HCT116 (cell line): ENCODE measurements around the gene CELF2. TPM values are rescaled to one million over a fixed set of nuclear protein-coding genes. Genes with fewer than 3 reads are reported as not detected.

Experiments
- ATAC-seq: fragments of 200-7000 bp; cut with Tn5 transposase; 2 replicates; pipeline ENCODE4 v1.9.1; 2020; ENCODE audit warnings: mild to moderate bottlenecking, moderate library complexity
- BruUV-seq: library from RNA; stranded (reverse); fragments of 400-500 nt; replicated peaks from 2 replicates; lab custom pipeline; 2021; lab: Mats Ljungman, UMichigan
- CTCF ChIA-PET: fragments of 300-600 bp; sonication (Branson Sonifier 250); formaldehyde crosslinking; loops from one replicate; lab custom pipeline; 2021; ENCODE audit warnings: antibody characterized with exemption; lab: Charles Lee
- POLR2A ChIA-PET: fragments of 300-600, 350-600 bp; sonication (Branson Sonifier 250); formaldehyde crosslinking; loops from one replicate; lab custom pipeline; 2021; ENCODE audit warnings: antibody characterized with exemption; lab: Charles Lee
- RAD21 ChIA-PET, 2 experiments: fragments of 300-600 bp; sonication (Branson Sonifier 250); formaldehyde crosslinking; loops; one replicate each; lab custom pipeline; 2023; ENCODE audit warnings: low total read pairs in 2 of 2; ENCODE audit not compliant: uncharacterized antibody in 2 of 2, unreplicated experiment in 2 of 2, low non-redundant PET in 1 of 2; lab: Charles Lee
- DNase-seq: peaks from one replicate; pipeline ENCODE4 v3.0.0-alpha.2; 2010; ENCODE audit warnings: low read depth, low spot score
- H2AFZ ChIP-seq: fragments of 200-600 bp; shearing (Covaris generic), sonication (generic); 2 replicates; pipeline ENCODE4 v1.6.1; 2017; ENCODE audit warnings: low read depth, mixed run types, mixed read lengths, antibody characterized with exemption, low read length; ENCODE audit not compliant: poor library complexity, severe bottlenecking
- H3K27ac ChIP-seq: 2 replicates; pipeline ENCODE4 v1.5.1; 2012; ENCODE audit warnings: low read depth, low read length
- H3K27me3 ChIP-seq: fragments of 200-600 bp; sonication (generic); 2 replicates; pipeline ENCODE4 v1.6.1; 2016; ENCODE audit warnings: mixed run types, low read length, mixed read lengths; ENCODE audit not compliant: insufficient read depth
- H3K36me3 ChIP-seq, 2 experiments: fragments of 200-500 bp in 1 of 2; fragments of 200-600 bp in 1 of 2; sonication (Bioruptor generic) in 1 of 2; sonication (generic) in 1 of 2; 2 replicates each; pipeline versions ENCODE4 v1.5.1 to v1.6.1; 2014 to 2016; ENCODE audit warnings: low read length in 2 of 2, inconsistent platforms in 1 of 2, mixed read lengths in 1 of 2, mixed run types in 1 of 2; ENCODE audit not compliant: insufficient read depth in 2 of 2, control insufficient read depth in 1 of 2
- H3K4me1 ChIP-seq, 2 experiments: fragments of 200-600 bp in 1 of 2; sonication (generic) in 1 of 2; 2 replicates each; pipeline versions ENCODE4 v1.5.1 to v1.6.1; 2012 to 2017; ENCODE audit warnings: low read length in 2 of 2, inconsistent platforms in 1 of 2, mild to moderate bottlenecking in 1 of 2, mixed read lengths in 1 of 2, mixed run types in 1 of 2, moderate library complexity in 1 of 2; ENCODE audit not compliant: insufficient read depth in 2 of 2, control insufficient read depth in 1 of 2
- H3K4me2 ChIP-seq: fragments of 200-600 bp; sonication (generic); 2 replicates; pipeline ENCODE4 v1.6.1; 2017; ENCODE audit warnings: mixed run types, low read length, mixed read lengths
- H3K4me3 ChIP-seq, 2 experiments: fragments of 200-600 bp in 1 of 2; sonication (generic) in 1 of 2; replicated peaks in 1 of 2; 2 replicates each; pipeline ENCODE4 v1.5.1; 2011 to 2016; ENCODE audit warnings: low read length in 2 of 2, control low read depth in 1 of 2, low read depth in 1 of 2, mild to moderate bottlenecking in 1 of 2, mixed read lengths in 1 of 2, mixed run types in 1 of 2
- H3K79me2 ChIP-seq: fragments of 200-600 bp; sonication (generic); 2 replicates; pipeline ENCODE4 v1.6.1; 2017; ENCODE audit warnings: mild to moderate bottlenecking, mixed run types, low read length, moderate library complexity, mixed read lengths; ENCODE audit not compliant: insufficient read depth
- H3K9ac ChIP-seq: fragments of 200-600 bp; sonication (generic); 2 replicates; pipeline ENCODE4 v1.6.1; 2016; ENCODE audit warnings: low read length, mixed read lengths
- H3K9me2 ChIP-seq: fragments of 200-600 bp; sonication (generic), shearing (Covaris generic); 2 replicates; pipeline ENCODE4 v1.6.1; 2017; ENCODE audit warnings: mixed run types, mild to moderate bottlenecking, moderate library complexity; ENCODE audit not compliant: insufficient read depth
- H3K9me3 ChIP-seq, 2 experiments: fragments of 200-500 bp in 1 of 2; fragments of 200-600 bp in 1 of 2; sonication (Bioruptor generic) in 1 of 2; sonication (generic) in 1 of 2; 2 replicates each; pipeline ENCODE4 v1.6.1; 2014 to 2017; ENCODE audit warnings: low read length in 2 of 2, mixed read lengths in 2 of 2, inconsistent platforms in 1 of 2, low read depth in 1 of 2, mild to moderate bottlenecking in 1 of 2, mixed run types in 1 of 2, moderate library complexity in 1 of 2; ENCODE audit not compliant: control insufficient read depth in 1 of 2, insufficient read depth in 1 of 2
- H4K20me1 ChIP-seq: fragments of 200-600 bp; sonication (generic), shearing (Covaris generic); 2 replicates; pipeline ENCODE4 v1.6.1; 2017; ENCODE audit warnings: mixed run types, mild to moderate bottlenecking, moderate library complexity; ENCODE audit not compliant: insufficient read depth
- ATF3 ChIP-seq: IDR thresholded peaks from 2 replicates; pipeline ENCODE4 v1.6.1; 2012
- CBX3 ChIP-seq: IDR thresholded peaks from 2 replicates; pipeline ENCODE4 v1.6.1; 2012; ENCODE audit warnings: low read depth
- CEBPB ChIP-seq: IDR thresholded peaks from 2 replicates; pipeline ENCODE4 v1.6.1; 2012; ENCODE audit warnings: low read depth
- CTCF ChIP-seq, 3 experiments: fragments of 200-600 bp in 1 of 3; sonication (generic) in 1 of 3; IDR thresholded peaks in 2 of 3; conservative IDR thresholded peaks in 1 of 3; 2 replicates each; pipeline ENCODE4 v1.5.1; 2012 to 2017; ENCODE audit warnings: low read depth in 2 of 3, low read length in 2 of 3, antibody characterized with exemption in 1 of 3, borderline replicate concordance in 1 of 3, control low read depth in 1 of 3, mild to moderate bottlenecking in 1 of 3, mixed read lengths in 1 of 3, mixed run types in 1 of 3, moderate library complexity in 1 of 3; ENCODE audit not compliant: insufficient read depth in 1 of 3
- ELF1 ChIP-seq: IDR thresholded peaks from 2 replicates; pipeline ENCODE4 v1.6.1; 2012; ENCODE audit warnings: low read depth, borderline replicate concordance
- JUND ChIP-seq: IDR thresholded peaks from 2 replicates; pipeline ENCODE4 v1.6.1; 2012
- POLR2A ChIP-seq: IDR thresholded peaks from 2 replicates; pipeline ENCODE4 v1.7.0; 2011; ENCODE audit warnings: borderline replicate concordance; ENCODE audit not compliant: insufficient read depth, insufficient read length; ENCODE audit errors: extremely low read depth
- POLR2AphosphoS5 ChIP-seq: IDR thresholded peaks from 2 replicates; pipeline ENCODE4 v1.6.1; 2011; ENCODE audit warnings: mild to moderate bottlenecking, low read depth, low read length, moderate library complexity
- REST ChIP-seq: IDR thresholded peaks from 2 replicates; pipeline ENCODE4 v1.6.1; 2012; ENCODE audit warnings: low read depth
- SIN3A ChIP-seq: IDR thresholded peaks from 2 replicates; pipeline ENCODE4 v1.6.1; 2012; ENCODE audit warnings: low read depth
- SP1 ChIP-seq: IDR thresholded peaks from 2 replicates; pipeline ENCODE4 v1.6.1; 2012; ENCODE audit warnings: low read depth
- TCF7L2 ChIP-seq: IDR thresholded peaks from 2 replicates; pipeline ENCODE4 v1.7.0; 2011; ENCODE audit warnings: borderline replicate concordance, inconsistent platforms; ENCODE audit not compliant: insufficient read depth, insufficient read length; ENCODE audit errors: extremely low read depth
- YY1 ChIP-seq: IDR thresholded peaks from 2 replicates; pipeline ENCODE4 v1.6.1; 2011; ENCODE audit warnings: low read length, low read depth, moderate library complexity, mild to moderate bottlenecking; ENCODE audit not compliant: insufficient replicate concordance; ENCODE audit errors: extremely low read depth
- ZBTB33 ChIP-seq: IDR thresholded peaks from 2 replicates; pipeline ENCODE4 v1.6.1; 2011; ENCODE audit warnings: mild to moderate bottlenecking, low read length, moderate library complexity; ENCODE audit not compliant: insufficient replicate concordance; ENCODE audit errors: extremely low read depth
- ZFX ChIP-seq: fragments of 450-650 bp; IDR thresholded peaks from 2 replicates; pipeline ENCODE4 v1.6.1; 2017
- ZNF274 ChIP-seq: fragments of 200-500 bp; sonication (Bioruptor generic); IDR thresholded peaks from 2 replicates; pipeline ENCODE4 v1.6.1; 2014; ENCODE audit warnings: mild to moderate bottlenecking, low read depth, low read length, inconsistent platforms
- intact Hi-C: fragments of 100-400 bp; cut with micrococcal nuclease; formaldehyde crosslinking; loops from 2 replicates; pipeline ENCODE4 v1.10.0; 2022
- total RNA-seq: library from RNA; stranded (reverse); gene quantifications from one replicate; pipeline ENCODE4 v1.2.1, GENCODE V29; 2021; ENCODE audit not compliant: unreplicated experiment

The CELF2 gene
- total RNA-seq, 1 experiment from 2014 or later, result 0.66 TPM

GRCh38 chr10:11227103-11227502 is 209.4 kb downstream of the CELF2 start:
- no TSS peak for BruUV-seq
- H3K9me2 ChIP-seq, result no peaks in the 10 kb centered on the region
- TF ChIP-seq YY1 (no peak), JUND (no peak), ELF1 (no peak), POLR2A (no peak), POLR2AphosphoS5 (no peak), SIN3A (no peak), TCF7L2 (no peak), ZBTB33 (no peak), REST (no peak), CBX3 (no peak), ZFX (no peak), ATF3 (no peak), ZNF274 (no peak), CEBPB (no peak), SP1 (no peak), CTCF (IDR thresholded peaks at IDR 0.05 in 2 of 3, conservative IDR thresholded peaks at IDR 0.05 in 1 of 3; ENCODE audit: borderline replicate concordance in 1 of 3, insufficient read depth in 1 of 3, low read depth in 2 of 3, low read length in 2 of 3) (no peak)
- ChIA-PET CTCF (no interaction called here), POLR2A (no interaction called here), RAD21 (no interaction called here)
- no peaks in the 10 kb centered on the region for H4K20me1 ChIP-seq
- ATAC-seq, result no peak
- H3K27me3 ChIP-seq, result no peaks in the 10 kb centered on the region
- no peak overlapping the region for H2AFZ ChIP-seq
- intact Hi-C loops, result no loop called here
- no peak overlapping the region for H3K27ac ChIP-seq
- no peaks in the 10 kb centered on the region for H3K36me3 ChIP-seq
- H3K79me2 ChIP-seq, result no peaks in the 10 kb centered on the region
- DNase-seq, result no peak
- H3K4me1 ChIP-seq, result no peaks in the 10 kb centered on the region
- no peak overlapping the region for H3K4me3 ChIP-seq
- no peaks in the 10 kb centered on the region for H3K9me3 ChIP-seq
- no peak overlapping the region for H3K9ac ChIP-seq
- H3K4me2 ChIP-seq, result no peak overlapping the region
